CD4-positive, alpha-beta memory T cell (primary cell): ENCODE results near the gene RMDN3. TPM values are rescaled to one million over a fixed set of nuclear protein-coding genes. Genes with fewer than 3 reads are reported as not detected.
A peak's percentile ranks its signal among the peaks of the same experiment; 100 is the strongest.

Experiments
- CTCF ChIA-PET: fragments of 350-600 bp; sonication (Branson Sonifier 250); formaldehyde crosslinking; loops from one replicate; lab custom pipeline; 2021; ENCODE audit warnings: inconsistent platforms; ENCODE audit not compliant: partially characterized antibody; lab: Charles Lee
- POLR2A ChIA-PET: fragments of 350-600 bp; sonication (Branson Sonifier 250); formaldehyde crosslinking; loops from one replicate; lab custom pipeline; 2021; ENCODE audit not compliant: partially characterized antibody; lab: Charles Lee
- DNase-seq, 5 donors: peaks; one replicate each; pipeline versions ENCODE4 v3.0.0 to v3.0.0-alpha.2; 2020 to 2022; ENCODE audit warnings: mixed read lengths in 1 of 5
- H3K27ac ChIP-seq: one replicate; pipeline ENCODE4 v1.7.0; 2013; ENCODE audit warnings: low read depth, low read length
- H3K27me3 ChIP-seq: 2 replicates; pipeline ENCODE4 v1.7.0; 2013; ENCODE audit warnings: mild to moderate bottlenecking, low read length, moderate library complexity; ENCODE audit not compliant: insufficient read depth
- H3K36me3 ChIP-seq: 2 replicates; pipeline ENCODE4 v1.7.0; 2013; ENCODE audit warnings: mild to moderate bottlenecking, low read length, moderate library complexity; ENCODE audit not compliant: insufficient read depth
- H3K4me1 ChIP-seq: 2 replicates; pipeline ENCODE4 v1.7.0; 2013; ENCODE audit warnings: mild to moderate bottlenecking, low read length, moderate library complexity; ENCODE audit not compliant: insufficient read depth
- H3K4me3 ChIP-seq, 2 donors: one replicate each; pipeline ENCODE4 v1.7.0; 2013; ENCODE audit warnings: low read length in 2 of 2, mild to moderate bottlenecking in 1 of 2
- H3K9me3 ChIP-seq, 2 donors: one replicate each; pipeline ENCODE4 v1.7.0; 2013; ENCODE audit warnings: low read length in 2 of 2, control low read depth in 1 of 2; ENCODE audit not compliant: control insufficient read depth in 1 of 2
- H3K27ac Mint-ChIP-seq, 7 donors: one replicate each; pipeline ENCODE4 v1.8.0; 2020 to 2021; ENCODE audit warnings: mixed read lengths in 7 of 7, mild to moderate bottlenecking in 6 of 7, inconsistent platforms in 3 of 7, moderate library complexity in 3 of 7
- H3K27me3 Mint-ChIP-seq, 2 donors: one replicate each; pipeline ENCODE4 v1.8.0; 2020 to 2021; ENCODE audit warnings: mixed read lengths in 2 of 2
- H3K36me3 Mint-ChIP-seq, 2 donors: one replicate each; pipeline ENCODE4 v1.8.0; 2020 to 2021; ENCODE audit warnings: mixed read lengths in 2 of 2, inconsistent platforms in 1 of 2, mild to moderate bottlenecking in 1 of 2
- H3K4me1 Mint-ChIP-seq, 4 donors: one replicate each; pipeline ENCODE4 v1.8.0; 2020 to 2021; ENCODE audit warnings: mixed read lengths in 4 of 4, mild to moderate bottlenecking in 1 of 4
- H3K4me3 Mint-ChIP-seq, 8 donors: one replicate each; pipeline ENCODE4 v1.8.0; 2020 to 2021; ENCODE audit warnings: mixed read lengths in 8 of 8, mild to moderate bottlenecking in 7 of 8, moderate library complexity in 6 of 8, inconsistent platforms in 3 of 8
- H3K9me3 Mint-ChIP-seq, 8 donors: one replicate each; pipeline ENCODE4 v1.8.0; 2020 to 2021; ENCODE audit warnings: mixed read lengths in 8 of 8, mild to moderate bottlenecking in 5 of 8, inconsistent platforms in 3 of 8, moderate library complexity in 1 of 8
- intact Hi-C: fragments of 100-400 bp; cut with micrococcal nuclease; formaldehyde crosslinking; loops from one replicate; pipeline ENCODE4 v1.15.1; 2023
- polyA plus RNA-seq, 2 donors: library from polyadenylated mRNA; unstranded; fragments of 300-500 nt; fragmentation: Illumina TruSeq; gene quantifications; one replicate each; pipeline ENCODE4 v1.2.3, GENCODE V29; 2021
- total RNA-seq, 2 experiments: library from RNA; stranded (reverse); gene quantifications; one replicate each; pipeline ENCODE4 v1.2.3, GENCODE V29; 2021

The RMDN3 gene
- total and polyA plus RNA-seq, 4 experiments from 2014 or later = 24.5 to 35.9 (median 27.8) TPM

DNA sequence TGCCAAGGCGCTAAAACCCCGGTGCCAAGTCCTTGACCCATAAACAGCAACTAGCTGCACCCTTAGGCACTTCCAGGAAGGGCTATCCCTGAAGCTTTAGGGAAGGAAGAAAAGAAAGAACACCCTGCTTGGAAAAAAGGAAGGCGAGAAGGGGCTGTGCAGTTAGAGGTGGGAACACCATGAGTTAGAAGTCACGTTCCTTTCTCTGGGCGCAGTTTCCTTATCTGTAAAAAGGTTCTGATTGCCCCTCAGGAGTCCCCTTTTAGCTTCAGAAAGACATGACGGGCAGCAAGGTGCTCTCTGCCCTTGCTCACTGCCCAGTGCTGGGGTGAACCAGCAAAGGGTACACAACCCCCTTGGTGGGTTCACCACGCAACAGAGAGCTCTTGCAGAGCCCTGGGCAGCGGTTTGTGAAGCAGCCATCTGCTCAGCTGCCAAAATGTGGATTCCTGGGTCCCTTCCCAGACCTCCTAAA lies 9.6 kb upstream of the RMDN3 start:
- POLR2A ChIA-PET = interaction anchor here (0.7 to 6.1 kb wide), 16 partner anchors 8 to 200 kb away, joined by 3 to 46 read pairs (median 6); partner anchors contain the start of genes CCDC32, CHAC1, RAD51 and RMDN3
- CTCF ChIA-PET = interaction anchor here (0.8 to 2.5 kb wide), 5 partner anchors 18 to 94 kb away, joined by 3 to 6 read pairs (median 5); partner anchors contain the start of gene RAD51
- Histone ChIP-seq H3K27ac (peak overlapping the region; percentile 64), H3K27me3 (no peaks in the 10 kb centered on the region), H3K36me3 (no peaks in the 10 kb centered on the region), H3K9me3 (no peaks in the 10 kb centered on the region), H3K4me3 (peak overlapping the region; percentile 61 to 81), H3K4me1 (peaks cover 28% of the 10 kb centered on the region)
- no peaks in the 10 kb centered on the region for H3K27me3 Mint-ChIP-seq
- peak overlapping the region; percentile 87 to 93 (median 90) for H3K4me3 Mint-ChIP-seq
- H3K9me3 Mint-ChIP-seq = no peaks in the 10 kb centered on the region
- peaks cover 12 to 39% (median 27%) of the 10 kb centered on the region in 4 donors for H3K4me1 Mint-ChIP-seq
- intact Hi-C loops = loop anchor here (2.0 kb wide), 2 partner anchors 18 to 42 kb away; partner anchors contain the start of genes DNAJC17 and ZFYVE19
- peaks cover 0 to 13% of the 10 kb centered on the region in 2 donors for H3K36me3 Mint-ChIP-seq
- DNase-seq = no peak
- peak overlapping the region; percentile 72 to 96 (median 92) for H3K27ac Mint-ChIP-seq

GRCh38 chr15:40763801-40764628 lies 9.0 kb upstream of the RMDN3 start, which contains the start of gene GCHFR:
Gene GCHFR (plus strand): TSS chr15:40764068. CDS start chr15:40764181, 113 bp downstream.
- no peaks in the 10 kb centered on the region for H3K27me3 ChIP-seq
- ChIA-PET POLR2A (interaction anchor here (0.8 to 6.1 kb wide), 13 partner anchors 8 to 199 kb away, joined by 3 to 46 read pairs (median 7); partner anchors contain the start of genes CCDC32, CHAC1, RAD51 and RMDN3), CTCF (interaction anchor here (0.8 to 2.5 kb wide), 4 partner anchors 19 to 95 kb away, joined by 4 to 6 read pairs (median 5); partner anchors contain the start of gene RAD51)
- peak; percentile 63 to 74 (median 71) for DNase-seq
- H3K27me3 Mint-ChIP-seq = no peaks in the 10 kb centered on the region
- H3K4me3 ChIP-seq = peak within 1 kb of the TSS; percentile 61 to 81
- H3K36me3 ChIP-seq = no peaks in the 10 kb centered on the region
- peaks cover 0 to 11% of the 10 kb centered on the region in 2 donors for H3K36me3 Mint-ChIP-seq
- H3K4me1 ChIP-seq = peaks cover 28% of the 10 kb centered on the region
- no peaks in the 10 kb centered on the region for H3K9me3 ChIP-seq
- H3K9me3 Mint-ChIP-seq = no peaks in the 10 kb centered on the region
- intact Hi-C loops = loop anchor here (1.0 to 2.0 kb wide), 3 partner anchors 9 to 43 kb away; partner anchors contain the start of genes DNAJC17, RMDN3 and ZFYVE19
- peaks cover 12 to 34% (median 23%) of the 10 kb centered on the region in 4 donors for H3K4me1 Mint-ChIP-seq
- H3K4me3 Mint-ChIP-seq = peak within 1 kb of the TSS; percentile 87 to 93 (median 90)
- H3K27ac Mint-ChIP-seq = peak within 1 kb of the TSS; percentile 85 to 96 (median 93)
- peak within 1 kb of the TSS; percentile 64 for H3K27ac ChIP-seq

- Histone ChIP-seq H3K36me3 (no peaks in the 10 kb centered on the region), H3K27ac (peak overlapping the region; percentile 64), H3K27me3 (no peaks in the 10 kb centered on the region), H3K4me1 (peaks cover 28% of the 10 kb centered on the region), H3K9me3 (no peaks in the 10 kb centered on the region), H3K4me3 (peak overlapping the region; percentile 61 to 81)
- CTCF ChIA-PET = interaction anchor here (1.3 to 2.0 kb wide), 2 partner anchors 19 to 68 kb away, joined by 5 to 6 read pairs; partner anchors contain the start of gene RAD51
- H3K27me3 Mint-ChIP-seq = no peaks in the 10 kb centered on the region
- POLR2A ChIA-PET = interaction anchor here (1.2 to 6.1 kb wide), 10 partner anchors 9 to 198 kb away, joined by 3 to 46 read pairs (median 8); partner anchors contain the start of genes CCDC32, RAD51, RMDN3 and VPS18
- peaks cover 12 to 32% (median 19%) of the 10 kb centered on the region in 4 donors for H3K4me1 Mint-ChIP-seq
- peak overlapping the region; percentile 87 to 93 (median 90) for H3K4me3 Mint-ChIP-seq
- peak overlapping the region; percentile 85 to 95 (median 89) for H3K27ac Mint-ChIP-seq
- intact Hi-C loops = loop anchor here (1.0 kb wide), 1 partner anchor 8 kb away; the partner anchor contains the start of gene RMDN3
- peaks cover 0 to 7% of the 10 kb centered on the region in 2 donors for H3K36me3 Mint-ChIP-seq
- DNase-seq = peak; percentile 19 to 54 (median 27)
- no peaks in the 10 kb centered on the region for H3K9me3 Mint-ChIP-seq
These were observed 8.1 kb upstream of the RMDN3 start for GRCh38 chr15:40762919-40763800.

- Mint-ChIP-seq H3K4me1 (peaks cover 5 to 21% (median 14%) of the 10 kb centered on the region in 4 donors), H3K4me3 (no peak overlapping the region), H3K27me3 (no peaks in the 10 kb centered on the region), H3K36me3 (peaks cover 0 to 3% of the 10 kb centered on the region in 2 donors), H3K9me3 (no peaks in the 10 kb centered on the region), H3K27ac (peak overlapping the region in 1 of 7 donors; percentile 23)
- H3K4me1 ChIP-seq = peaks cover 24% of the 10 kb centered on the region
- no peak overlapping the region for H3K4me3 ChIP-seq
- POLR2A ChIA-PET = no interaction called here
- no peaks in the 10 kb centered on the region for H3K36me3 ChIP-seq
- DNase-seq = no peak
- intact Hi-C loops = loop anchor here (10.0 kb wide), 1 partner anchor 165 kb away; the partner anchor contains the start of gene KNL1
- no peaks in the 10 kb centered on the region for H3K9me3 ChIP-seq
- no peak overlapping the region for H3K27ac ChIP-seq
- no peaks in the 10 kb centered on the region for H3K27me3 ChIP-seq
- CTCF ChIA-PET = no interaction called here
These were observed 4.9 kb upstream of the RMDN3 start for GRCh38 chr15:40759961-40760360.

DNA sequence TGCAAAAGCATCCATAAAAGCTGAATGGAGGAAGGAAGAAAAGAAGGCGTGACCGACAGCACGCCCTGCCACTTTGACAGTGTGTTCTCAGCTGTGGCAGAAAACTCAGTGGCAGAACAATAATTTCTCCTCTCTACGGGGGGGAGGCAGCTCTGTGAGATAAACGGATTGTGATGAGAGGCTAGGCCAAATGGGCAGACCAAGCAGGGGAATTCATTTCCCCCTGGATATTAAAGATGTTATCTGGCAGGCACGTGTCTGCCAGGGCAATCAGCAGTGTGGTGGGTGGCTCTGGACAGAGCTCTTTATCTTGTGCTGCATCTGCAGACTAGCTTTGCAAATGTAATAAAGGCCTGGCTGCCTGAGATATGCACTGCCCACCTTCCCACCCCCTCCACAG lies 1.9 kb upstream of the RMDN3 start:
- H3K36me3 ChIP-seq = peaks cover 5% of the 10 kb centered on the region
- peaks cover 11 to 35% (median 21%) of the 10 kb centered on the region in 4 donors for H3K4me1 Mint-ChIP-seq
- H3K27ac Mint-ChIP-seq = peak overlapping the region in 3 of 7 donors; percentile 60 to 82 (median 69)
- intact Hi-C loops = loop anchor here (10.0 kb wide), 1 partner anchor 162 kb away; the partner anchor contains the start of gene KNL1
- no peaks in the 10 kb centered on the region for H3K9me3 Mint-ChIP-seq
- DNase-seq = no peak
- no peak overlapping the region for H3K4me3 ChIP-seq
- H3K27ac ChIP-seq = no peak overlapping the region
- CTCF ChIA-PET = interaction anchor here (0.6 to 1.5 kb wide), 2 partner anchors 9 to 138 kb away, joined by 3 read pairs; partner anchors contain the start of gene VPS18
- no peaks in the 10 kb centered on the region for H3K9me3 ChIP-seq
- H3K36me3 Mint-ChIP-seq = peaks cover 10 to 19% of the 10 kb centered on the region in 2 donors
- H3K27me3 ChIP-seq = no peaks in the 10 kb centered on the region
- POLR2A ChIA-PET = interaction anchor here (1.2 to 2.6 kb wide), 3 partner anchors 8 to 164 kb away, joined by 3 to 8 read pairs (median 4); partner anchors contain the start of gene RAD51
- peaks cover 29% of the 10 kb centered on the region for H3K4me1 ChIP-seq
- H3K4me3 Mint-ChIP-seq = peak overlapping the region; percentile 30 to 70 (median 48)
- H3K27me3 Mint-ChIP-seq = no peaks in the 10 kb centered on the region

DNA sequence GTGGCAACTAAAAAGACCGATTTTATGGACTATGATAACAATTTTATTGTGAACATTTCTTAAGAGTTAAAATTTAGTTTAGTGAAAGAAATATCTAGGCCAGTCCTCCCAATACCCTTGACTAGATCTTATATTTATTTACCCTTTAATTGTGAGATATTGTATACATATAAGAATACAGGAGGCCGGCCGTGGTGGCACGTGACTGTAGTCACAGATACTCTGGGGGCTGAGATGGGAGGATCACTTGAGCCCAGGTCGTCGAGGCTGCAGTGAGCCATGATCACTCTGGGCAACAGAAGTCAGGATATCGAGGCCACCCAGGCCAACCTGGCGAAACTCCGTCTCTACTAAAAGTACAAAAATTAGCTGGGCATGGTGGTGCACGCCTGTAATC lies 756 bp upstream of the RMDN3 start:
- Mint-ChIP-seq H3K27ac (peak overlapping the region; percentile 82 to 98 (median 95)), H3K36me3 (peaks cover 17 to 28% of the 10 kb centered on the region in 2 donors), H3K4me1 (peaks cover 11 to 40% (median 26%) of the 10 kb centered on the region in 4 donors), H3K4me3 (peak overlapping the region; percentile 91 to 99 (median 94)), H3K27me3 (no peaks in the 10 kb centered on the region), H3K9me3 (no peaks in the 10 kb centered on the region)
- Histone ChIP-seq H3K27ac (peak overlapping the region; percentile 85), H3K4me1 (peaks cover 31% of the 10 kb centered on the region), H3K9me3 (no peaks in the 10 kb centered on the region), H3K36me3 (peaks cover 16% of the 10 kb centered on the region), H3K27me3 (no peaks in the 10 kb centered on the region), H3K4me3 (peak overlapping the region; percentile 65 to 96)
- no peak for DNase-seq
- POLR2A ChIA-PET = interaction anchor here (1.2 to 2.6 kb wide), 3 partner anchors 9 to 163 kb away, joined by 3 to 8 read pairs (median 4); partner anchors contain the start of gene RAD51
- intact Hi-C loops = loop anchor here (1.0 to 10.0 kb wide), 6 partner anchors 7 to 161 kb away; partner anchors contain the start of genes DNAJC17, KNL1, RAD51 and VPS18
- CTCF ChIA-PET = interaction anchor here (1.5 kb wide), 1 partner anchor 139 kb away, joined by 3 read pairs; the partner anchor contains the start of gene VPS18
